ENCODE data around the gene FANCE.

Gene FANCE, protein sequence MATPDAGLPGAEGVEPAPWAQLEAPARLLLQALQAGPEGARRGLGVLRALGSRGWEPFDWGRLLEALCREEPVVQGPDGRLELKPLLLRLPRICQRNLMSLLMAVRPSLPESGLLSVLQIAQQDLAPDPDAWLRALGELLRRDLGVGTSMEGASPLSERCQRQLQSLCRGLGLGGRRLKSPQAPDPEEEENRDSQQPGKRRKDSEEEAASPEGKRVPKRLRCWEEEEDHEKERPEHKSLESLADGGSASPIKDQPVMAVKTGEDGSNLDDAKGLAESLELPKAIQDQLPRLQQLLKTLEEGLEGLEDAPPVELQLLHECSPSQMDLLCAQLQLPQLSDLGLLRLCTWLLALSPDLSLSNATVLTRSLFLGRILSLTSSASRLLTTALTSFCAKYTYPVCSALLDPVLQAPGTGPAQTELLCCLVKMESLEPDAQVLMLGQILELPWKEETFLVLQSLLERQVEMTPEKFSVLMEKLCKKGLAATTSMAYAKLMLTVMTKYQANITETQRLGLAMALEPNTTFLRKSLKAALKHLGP

DNA sequence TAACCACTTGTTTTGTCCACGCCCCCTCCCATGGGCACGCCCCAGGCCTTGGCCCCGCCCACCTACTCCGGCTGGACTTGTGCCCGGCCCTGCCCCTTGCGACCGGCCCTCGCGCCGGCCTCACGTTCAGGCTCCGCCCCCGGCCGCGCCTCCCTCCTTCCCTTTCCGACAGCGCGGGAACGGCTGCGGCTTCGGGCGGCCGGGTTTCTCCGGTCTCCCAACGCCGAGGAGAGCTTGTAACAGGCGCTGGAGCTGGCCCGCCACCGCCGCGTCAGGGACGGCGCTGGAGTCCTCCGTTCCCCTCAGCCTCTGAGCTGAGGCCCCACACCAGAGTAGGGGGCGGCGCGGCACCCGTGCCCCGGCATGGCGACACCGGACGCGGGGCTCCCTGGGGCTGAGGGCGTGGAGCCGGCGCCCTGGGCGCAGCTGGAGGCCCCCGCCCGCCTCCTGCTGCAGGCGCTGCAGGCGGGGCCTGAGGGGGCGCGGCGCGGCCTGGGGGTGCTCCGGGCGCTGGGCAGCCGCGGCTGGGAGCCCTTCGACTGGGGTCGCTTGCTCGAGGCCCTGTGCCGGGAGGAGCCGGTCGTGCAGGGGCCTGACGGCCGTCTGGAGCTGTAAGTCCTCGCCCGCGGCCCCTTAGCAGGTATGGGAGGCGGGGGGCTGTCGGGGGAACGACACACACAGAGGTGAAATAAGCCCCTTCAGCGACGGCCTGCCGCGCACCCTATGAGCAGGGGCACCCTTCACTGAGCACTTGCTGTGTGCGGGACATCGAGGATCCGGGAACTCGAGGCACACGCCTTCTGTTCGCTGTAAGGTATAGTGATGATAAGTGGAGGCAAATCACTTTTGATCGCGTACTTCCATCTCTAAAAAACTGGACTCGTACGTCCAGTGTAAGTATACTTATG, at the start of gene FANCE:
Gene FANCE (plus strand): TSS at position 156 of the 908 bp plus-strand sequence. CDS start 208 bp downstream, at position 364.
- H3K36me3 ChIP-seq (ENCODE audit: control insufficient read depth, insufficient read depth, low read length) = peaks cover 12% of the 10 kb centered on the region
- peaks cover 6% of the 10 kb centered on the region for H3K27me3 ChIP-seq (ENCODE audit: control insufficient read depth, insufficient read depth, low read length)
- peaks cover 11% of the 10 kb centered on the region for H3K4me1 ChIP-seq (ENCODE audit: control insufficient read depth, insufficient read depth, low read length)
- no peak within 1 kb of the TSS for H3K9ac ChIP-seq (ENCODE audit: low read depth, low read length)
- H3K9me3 ChIP-seq (ENCODE audit: control insufficient read depth, insufficient read depth, low read length) = no peaks in the 10 kb centered on the region
- H3K4me3 ChIP-seq (ENCODE audit: low read depth, low read length) = peak within 1 kb of the TSS; percentile 79

DNA sequence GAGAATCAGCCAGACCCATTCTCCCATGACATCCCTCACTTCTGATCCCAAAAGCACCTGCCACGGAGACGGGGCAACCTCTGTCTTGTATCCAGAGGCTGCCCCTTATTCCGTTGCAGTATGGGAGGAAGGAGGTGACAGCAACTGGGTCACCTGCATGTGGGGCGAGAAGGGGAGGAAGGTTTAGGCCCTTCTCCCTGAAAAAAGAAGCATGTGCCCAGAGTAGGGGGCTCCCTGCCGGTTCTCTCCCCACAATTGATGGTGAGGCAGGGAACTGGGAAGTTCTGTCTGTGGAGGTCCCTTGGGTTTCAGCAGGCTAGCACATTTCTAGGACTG, 49.3 kb upstream of the FANCE start:
- H3K27me3 ChIP-seq (ENCODE audit: control insufficient read depth, insufficient read depth, low read length) = no peaks in the 10 kb centered on the region
- no peak overlapping the region for H3K4me3 ChIP-seq (ENCODE audit: low read depth, low read length)
- no peaks in the 10 kb centered on the region for H3K9me3 ChIP-seq (ENCODE audit: control insufficient read depth, insufficient read depth, low read length)
- H3K36me3 ChIP-seq (ENCODE audit: control insufficient read depth, insufficient read depth, low read length) = no peaks in the 10 kb centered on the region
- no peak overlapping the region for H3K9ac ChIP-seq (ENCODE audit: low read depth, low read length)
- H3K4me1 ChIP-seq (ENCODE audit: control insufficient read depth, insufficient read depth, low read length) = no peaks in the 10 kb centered on the region

DNA sequence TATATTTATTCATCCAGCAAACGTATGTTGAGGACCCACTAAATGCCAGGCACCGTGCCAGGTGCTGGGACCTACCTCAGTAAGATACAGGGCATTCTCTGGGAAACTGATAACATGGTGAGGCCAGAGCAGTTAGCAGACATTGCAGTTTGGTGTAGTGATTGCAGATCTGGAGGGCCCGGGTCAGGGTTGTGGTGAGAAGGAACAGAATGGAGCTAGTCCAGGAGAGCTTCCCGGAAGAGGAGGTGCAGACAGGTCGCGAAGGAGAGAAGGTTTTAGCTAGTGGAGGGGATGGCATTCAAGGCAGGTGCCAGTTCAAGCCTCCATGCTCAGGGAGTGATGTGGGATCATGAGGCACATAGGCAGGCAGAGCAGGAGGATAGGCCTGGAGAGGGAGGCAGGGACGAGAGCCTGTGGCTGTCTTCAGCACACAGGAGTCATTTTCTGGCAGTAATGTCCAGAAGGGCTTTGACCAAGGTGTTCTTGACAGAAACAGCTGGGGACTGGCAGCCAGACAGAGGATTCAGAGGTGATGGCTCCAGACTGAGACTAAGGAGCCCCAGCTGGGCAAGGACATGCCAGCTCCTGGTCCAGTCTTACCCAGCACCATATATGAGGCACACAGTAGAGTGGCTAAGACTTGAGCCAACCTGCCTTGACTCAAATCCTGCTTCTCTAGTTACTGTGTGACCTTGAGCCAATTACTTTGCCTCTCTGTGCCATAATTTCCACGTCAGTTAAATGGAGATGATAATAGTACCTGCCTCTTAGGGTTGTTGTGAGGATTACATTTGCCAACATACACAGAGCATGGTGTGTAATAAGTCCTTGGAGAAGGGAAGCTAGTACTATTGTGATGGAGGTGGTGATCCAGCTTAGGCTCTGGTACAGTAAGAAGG, 48.3 kb upstream of the FANCE start:
- H3K4me3 ChIP-seq (ENCODE audit: low read depth, low read length) = no peak overlapping the region
- H3K9ac ChIP-seq (ENCODE audit: low read depth, low read length) = no peak overlapping the region
- H3K27me3 ChIP-seq (ENCODE audit: control insufficient read depth, insufficient read depth, low read length) = no peaks in the 10 kb centered on the region
- H3K9me3 ChIP-seq (ENCODE audit: control insufficient read depth, insufficient read depth, low read length) = no peaks in the 10 kb centered on the region
- H3K4me1 ChIP-seq (ENCODE audit: control insufficient read depth, insufficient read depth, low read length) = no peaks in the 10 kb centered on the region
- no peaks in the 10 kb centered on the region for H3K36me3 ChIP-seq (ENCODE audit: control insufficient read depth, insufficient read depth, low read length)

DNA sequence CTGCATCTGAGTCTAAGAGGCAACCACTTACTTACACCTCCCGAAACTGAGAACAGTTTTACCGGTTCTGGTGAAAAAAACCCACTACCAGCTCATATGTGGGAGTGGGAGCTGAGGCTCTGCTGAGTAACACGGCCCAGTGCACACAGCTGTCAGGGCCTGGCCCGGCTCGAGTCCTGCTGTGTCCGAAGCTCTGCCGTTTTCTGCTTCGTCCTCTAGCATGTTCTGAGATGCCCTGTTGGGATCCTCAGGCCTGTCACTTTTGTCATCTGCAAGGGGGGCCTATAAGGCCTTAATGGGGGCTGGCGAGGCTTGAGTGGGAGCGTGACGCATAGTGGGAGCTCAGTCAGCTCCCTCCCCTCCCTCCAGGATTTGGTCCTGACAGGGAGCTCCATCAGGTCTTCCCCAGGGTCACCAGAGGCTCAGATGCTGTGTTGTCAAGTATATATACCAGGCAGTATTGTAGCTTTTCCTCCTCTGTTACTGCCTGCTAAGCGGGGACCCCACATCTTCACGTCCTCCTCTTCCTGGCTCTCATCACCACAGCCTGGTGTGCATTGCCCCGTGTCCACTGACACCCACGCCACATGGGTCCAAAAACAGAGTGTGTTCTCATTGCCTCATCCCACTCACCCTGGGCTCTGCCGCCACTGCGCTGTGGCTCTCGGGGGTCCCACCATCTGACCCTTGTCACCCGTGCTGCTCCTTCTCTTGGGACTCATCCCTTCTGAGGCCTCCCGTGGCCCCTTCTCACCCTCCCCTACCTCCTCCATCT, 45.2 kb upstream of the FANCE start:
- Histone ChIP-seq H3K27me3 (ENCODE audit: control insufficient read depth, insufficient read depth, low read length) (no peaks in the 10 kb centered on the region), H3K9ac (ENCODE audit: low read depth, low read length) (no peak overlapping the region), H3K4me1 (ENCODE audit: control insufficient read depth, insufficient read depth, low read length) (no peaks in the 10 kb centered on the region), H3K4me3 (ENCODE audit: low read depth, low read length) (no peak overlapping the region), H3K9me3 (ENCODE audit: control insufficient read depth, insufficient read depth, low read length) (no peaks in the 10 kb centered on the region), H3K36me3 (ENCODE audit: control insufficient read depth, insufficient read depth, low read length) (no peaks in the 10 kb centered on the region)

DNA sequence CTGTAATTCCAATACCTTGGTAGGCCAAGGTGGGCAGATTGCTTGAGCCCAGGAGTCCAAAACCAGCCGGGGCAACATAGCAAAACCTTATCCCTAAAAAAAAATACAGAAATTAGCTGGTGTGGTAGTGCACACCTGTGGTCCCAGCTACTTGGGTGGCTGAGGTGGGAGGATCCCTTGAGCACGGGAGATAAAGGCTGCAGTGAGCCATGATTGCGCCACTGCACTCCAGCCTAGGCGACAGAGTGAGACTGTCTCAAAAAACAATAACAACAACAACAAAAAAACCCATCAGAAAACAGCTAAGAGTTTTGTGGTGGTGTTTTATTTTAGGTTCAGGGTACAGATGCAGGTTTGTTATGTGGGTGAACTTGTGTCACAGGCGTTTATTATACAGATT, 42.9 kb upstream of the FANCE start:
- Histone ChIP-seq H3K4me3 (ENCODE audit: low read depth, low read length) (no peak overlapping the region), H3K9ac (ENCODE audit: low read depth, low read length) (no peak overlapping the region), H3K9me3 (ENCODE audit: control insufficient read depth, insufficient read depth, low read length) (no peaks in the 10 kb centered on the region), H3K27me3 (ENCODE audit: control insufficient read depth, insufficient read depth, low read length) (no peaks in the 10 kb centered on the region), H3K4me1 (ENCODE audit: control insufficient read depth, insufficient read depth, low read length) (no peaks in the 10 kb centered on the region), H3K36me3 (ENCODE audit: control insufficient read depth, insufficient read depth, low read length) (no peaks in the 10 kb centered on the region)

DNA sequence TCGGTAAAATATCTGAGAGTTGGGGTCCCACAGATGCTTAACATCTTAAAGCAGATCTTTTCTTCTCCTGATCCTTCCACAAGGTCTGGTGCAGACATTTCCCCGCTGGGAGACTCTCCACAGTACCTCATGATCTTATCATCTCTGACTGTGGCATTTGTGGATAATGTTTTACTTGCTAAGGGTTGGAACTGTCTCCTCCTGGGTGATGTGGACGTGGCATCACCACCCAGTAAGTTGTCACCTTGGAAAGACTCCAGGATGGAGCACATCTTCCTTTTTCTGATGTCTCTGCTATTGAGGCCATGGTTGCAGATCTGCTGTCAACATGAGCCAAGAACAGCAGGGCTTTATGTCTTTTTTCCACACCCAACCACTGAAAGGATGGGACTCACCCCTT, 42.0 kb upstream of the FANCE start:
- no peaks in the 10 kb centered on the region for H3K36me3 ChIP-seq (ENCODE audit: control insufficient read depth, insufficient read depth, low read length)
- no peaks in the 10 kb centered on the region for H3K9me3 ChIP-seq (ENCODE audit: control insufficient read depth, insufficient read depth, low read length)
- H3K9ac ChIP-seq (ENCODE audit: low read depth, low read length) = no peak overlapping the region
- H3K4me3 ChIP-seq (ENCODE audit: low read depth, low read length) = no peak overlapping the region
- no peaks in the 10 kb centered on the region for H3K27me3 ChIP-seq (ENCODE audit: control insufficient read depth, insufficient read depth, low read length)
- H3K4me1 ChIP-seq (ENCODE audit: control insufficient read depth, insufficient read depth, low read length) = no peaks in the 10 kb centered on the region

DNA sequence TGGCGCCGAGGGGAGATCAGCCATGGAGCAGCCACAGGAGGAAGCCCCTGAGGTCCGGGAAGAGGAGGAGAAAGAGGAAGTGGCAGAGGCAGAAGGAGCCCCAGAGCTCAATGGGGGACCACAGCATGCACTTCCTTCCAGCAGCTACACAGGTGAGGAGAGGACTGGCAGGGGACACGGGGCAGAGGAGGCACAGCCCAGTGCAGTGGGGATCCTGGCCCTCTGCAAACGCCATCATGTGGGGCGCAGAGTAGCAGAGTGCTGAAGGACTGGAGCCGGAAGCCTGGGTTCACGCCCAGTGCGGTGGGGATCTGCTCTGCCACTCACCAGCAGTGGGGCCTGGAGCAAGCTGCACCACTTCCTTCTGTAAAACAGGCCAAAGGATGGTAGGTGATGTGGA, 41.1 kb upstream of the FANCE start:
- Histone ChIP-seq H3K4me3 (ENCODE audit: low read depth, low read length) (no peak overlapping the region), H3K9me3 (ENCODE audit: control insufficient read depth, insufficient read depth, low read length) (no peaks in the 10 kb centered on the region), H3K27me3 (ENCODE audit: control insufficient read depth, insufficient read depth, low read length) (no peaks in the 10 kb centered on the region), H3K4me1 (ENCODE audit: control insufficient read depth, insufficient read depth, low read length) (no peaks in the 10 kb centered on the region), H3K36me3 (ENCODE audit: control insufficient read depth, insufficient read depth, low read length) (no peaks in the 10 kb centered on the region), H3K9ac (ENCODE audit: low read depth, low read length) (no peak overlapping the region)

DNA sequence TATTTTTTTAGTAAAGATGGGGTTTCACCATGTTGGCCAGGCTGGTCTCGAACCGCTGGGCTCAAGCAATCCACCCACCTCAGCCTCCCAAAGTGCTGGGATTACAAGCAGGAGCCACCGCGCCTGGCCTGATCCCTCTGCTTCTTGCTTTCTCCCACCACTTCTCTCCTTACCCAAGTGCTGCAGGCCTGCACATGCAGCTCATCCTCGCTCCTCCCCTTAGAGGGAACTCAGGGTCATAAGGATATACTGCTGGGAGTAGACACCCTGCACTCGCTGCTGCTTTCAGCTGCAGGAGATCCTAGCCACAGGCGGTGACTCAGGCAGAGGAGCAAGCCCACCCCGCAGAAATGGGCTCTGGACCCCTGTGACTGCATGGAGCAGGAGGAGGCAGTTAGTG, 40.0 kb upstream of the FANCE start:
- Histone ChIP-seq H3K4me1 (ENCODE audit: control insufficient read depth, insufficient read depth, low read length) (no peaks in the 10 kb centered on the region), H3K4me3 (ENCODE audit: low read depth, low read length) (no peak overlapping the region), H3K36me3 (ENCODE audit: control insufficient read depth, insufficient read depth, low read length) (no peaks in the 10 kb centered on the region), H3K27me3 (ENCODE audit: control insufficient read depth, insufficient read depth, low read length) (no peaks in the 10 kb centered on the region), H3K9ac (ENCODE audit: low read depth, low read length) (no peak overlapping the region), H3K9me3 (ENCODE audit: control insufficient read depth, insufficient read depth, low read length) (no peaks in the 10 kb centered on the region)

DNA sequence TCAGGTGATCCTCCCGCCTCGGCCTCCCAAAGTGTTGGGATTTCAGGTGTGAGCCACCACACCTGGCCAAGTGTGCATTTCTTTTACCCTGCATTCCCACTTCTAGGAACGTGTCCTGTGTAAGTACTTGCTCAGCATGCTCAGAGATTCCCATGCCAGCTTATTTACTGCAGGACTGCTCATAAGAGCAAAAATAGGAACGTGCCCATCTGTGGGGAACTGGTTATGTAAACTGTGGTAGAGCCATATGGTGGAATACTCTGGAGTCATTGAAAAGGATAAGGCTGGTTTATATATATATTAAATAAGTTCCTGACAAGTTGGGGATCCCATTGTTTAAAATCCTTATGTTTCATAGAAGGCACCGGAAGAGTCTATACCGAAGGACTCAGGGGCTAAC, 38.2 kb upstream of the FANCE start:
- Histone ChIP-seq H3K36me3 (ENCODE audit: control insufficient read depth, insufficient read depth, low read length) (peaks cover 2% of the 10 kb centered on the region), H3K27me3 (ENCODE audit: control insufficient read depth, insufficient read depth, low read length) (no peaks in the 10 kb centered on the region), H3K9ac (ENCODE audit: low read depth, low read length) (no peak overlapping the region), H3K9me3 (ENCODE audit: control insufficient read depth, insufficient read depth, low read length) (no peaks in the 10 kb centered on the region), H3K4me3 (ENCODE audit: low read depth, low read length) (no peak overlapping the region), H3K4me1 (ENCODE audit: control insufficient read depth, insufficient read depth, low read length) (no peaks in the 10 kb centered on the region)

DNA sequence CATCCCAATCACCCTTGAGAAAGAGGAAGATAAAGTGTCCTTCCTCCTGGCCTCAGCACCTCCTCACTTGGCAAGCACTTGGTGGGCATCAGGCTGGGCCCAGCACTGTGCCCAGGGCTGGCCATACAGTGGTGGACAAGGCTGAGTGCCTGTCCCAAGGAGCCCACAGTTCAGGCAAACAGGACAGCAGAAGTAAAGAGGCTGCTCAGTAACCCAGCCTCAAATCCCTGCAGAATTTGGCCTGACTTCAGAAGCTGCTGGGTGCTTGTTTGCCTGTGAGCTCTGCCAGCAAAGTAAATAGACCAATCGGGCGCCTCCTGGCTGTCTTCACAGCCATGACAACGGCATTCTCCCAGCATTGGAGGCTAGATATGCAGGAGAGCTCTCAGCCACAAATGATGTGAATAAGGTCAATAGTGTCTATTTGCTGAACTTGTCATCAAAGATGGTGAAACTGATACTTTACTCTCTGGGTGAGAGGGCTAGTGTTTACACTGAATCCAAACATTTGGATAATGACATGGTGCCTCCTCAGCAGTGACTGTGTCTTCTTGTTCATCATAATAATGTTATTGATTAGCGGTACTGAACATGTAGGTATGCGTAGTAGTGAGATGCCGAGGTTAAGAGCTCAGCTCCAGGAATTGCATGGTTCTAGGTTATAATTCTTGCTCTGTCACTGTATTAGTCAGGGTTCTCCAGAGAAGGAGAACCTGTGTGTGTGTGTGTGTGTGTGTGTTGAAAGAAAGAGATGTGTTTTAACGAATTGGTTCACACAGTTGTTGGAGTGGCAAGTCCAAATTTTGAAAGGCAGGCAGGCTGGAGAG, 36.9 kb upstream of the FANCE start:
- Histone ChIP-seq H3K4me1 (ENCODE audit: control insufficient read depth, insufficient read depth, low read length) (peaks cover 2% of the 10 kb centered on the region), H3K36me3 (ENCODE audit: control insufficient read depth, insufficient read depth, low read length) (peaks cover 6% of the 10 kb centered on the region), H3K9ac (ENCODE audit: low read depth, low read length) (no peak overlapping the region), H3K27me3 (ENCODE audit: control insufficient read depth, insufficient read depth, low read length) (no peaks in the 10 kb centered on the region), H3K9me3 (ENCODE audit: control insufficient read depth, insufficient read depth, low read length) (no peaks in the 10 kb centered on the region), H3K4me3 (ENCODE audit: low read depth, low read length) (no peak overlapping the region)
